LHCN-M2 (cell line): ENCODE measurements around the gene RNF223. TPM values are rescaled to one million over a fixed set of nuclear protein-coding genes. Genes with fewer than 3 reads are reported as not detected.
"Not testable (repeated sequence)": the region's sequence is repeated elsewhere in the genome, so short reads cannot be mapped to it uniquely, and the experiment has no call there.

Source experiments
- DNase-seq: peaks from one replicate; pipeline ENCODE4 v3.0.0-alpha.2; 2012; ENCODE audit warnings: low read depth
- total RNA-seq: library from RNA; depleted of rRNA; stranded (reverse); fragments of >200 nt; gene quantifications from 2 replicates; pipeline ENCODE4 v1.2.3, GENCODE V29; 2014

The RNF223 gene
- total RNA-seq, 1 experiment from 2014 or later = not detected

GRCh38 chr1:1087351-1088028, 13.4 kb upstream of the RNF223 start:
- no peak for DNase-seq

GRCh38 chr1:1086911-1087341, 12.8 kb upstream of the RNF223 start:
- DNase-seq = no peak

GRCh38 chr1:1085911-1086841, 12.1 kb upstream of the RNF223 start:
- no peak for DNase-seq

GRCh38 chr1:1085171-1085841, 11.2 kb upstream of the RNF223 start:
- DNase-seq = no peak

- no peak for DNase-seq
These were observed 10.5 kb upstream of the RNF223 start for GRCh38 chr1:1084372-1085170.

GRCh38 chr1:1083416-1084371, 9.6 kb upstream of the RNF223 start:
- DNase-seq = no peak

GRCh38 chr1:1082776-1083415, 8.8 kb upstream of the RNF223 start:
- no peak for DNase-seq

- no peak for DNase-seq
These were observed 8.2 kb upstream of the RNF223 start for GRCh38 chr1:1082239-1082775.

- no peak for DNase-seq
These were observed 7.5 kb upstream of the RNF223 start for GRCh38 chr1:1081311-1082238.

- no peak for DNase-seq
These were observed 6.8 kb upstream of the RNF223 start for GRCh38 chr1:1080951-1081310.

- DNase-seq = peak; percentile 31
These were observed 6.1 kb upstream of the RNF223 start for GRCh38 chr1:1080122-1080757.

GRCh38 chr1:1079408-1080121, 5.5 kb upstream of the RNF223 start:
- DNase-seq = peak; percentile 67

GRCh38 chr1:1077396-1077795, 3.3 kb upstream of the RNF223 start:
- not testable (repeated sequence) for DNase-seq

GRCh38 chr1:1075148-1075935, 1.2 kb upstream of the RNF223 start:
- DNase-seq = no peak

GRCh38 chr1:1074631-1075147, 583 bp upstream of the RNF223 start:
- DNase-seq = no peak
